Lower leg skin (tissue), 4 donors: ENCODE measurements around the gene OR13C9. TPM values are rescaled to one million over a fixed set of nuclear protein-coding genes. Genes with fewer than 3 reads are reported as not detected.

ENCODE experiments used
- DNase-seq, 2 donors: peaks; one replicate each; pipeline ENCODE4 v3.0.0-alpha.2; 2019; ENCODE audit warnings: low spot score in 2 of 2
- H3K4me3 ChIP-seq: fragments of 200-600 bp; sonication (generic); 2 replicates; pipeline ENCODE4 v1.5.1; 2017; ENCODE audit warnings: mild to moderate bottlenecking, low read depth; ENCODE audit not compliant: poor library complexity, severe bottlenecking
- POLR2A ChIP-seq, 2 donors: fragments of 450-650 bp; IDR thresholded peaks; one replicate each; pipeline ENCODE4 v1.6.1; 2016 to 2017; ENCODE audit warnings: antibody characterized with exemption in 2 of 2, mild to moderate bottlenecking in 1 of 2, moderate library complexity in 1 of 2
- WGBS, 2 donors: methylation state at CpG; one replicate each; pipeline ENCODE4 v1.1.5; 2018; 5-methylcytosine and 5-hydroxymethylcytosine counted together
- intact Hi-C: fragments of 100-400 bp; cut with DNase I; formaldehyde crosslinking; loops from one replicate; pipeline ENCODE4 v1.15.0; 2023; ENCODE audit warnings: low total_unique reads
- total RNA-seq, 4 donors: library from RNA; depleted of rRNA; stranded (reverse); fragments of >200 nt; gene quantifications; one replicate each; pipeline ENCODE4 v1.1.0, GENCODE V29; 2016
- TF ChIP-seq, protein P1 (sequence below), 3 donors: fragments of 450-650 bp; IDR thresholded peaks; one replicate each; pipeline ENCODE4 v1.5.1; 2016; ENCODE audit warnings: antibody characterized with exemption in 3 of 3, mild to moderate bottlenecking in 3 of 3, moderate library complexity in 2 of 3

OR13C9 gene
- total RNA-seq, 4 donors from 2014 or later = not detected

DNA sequence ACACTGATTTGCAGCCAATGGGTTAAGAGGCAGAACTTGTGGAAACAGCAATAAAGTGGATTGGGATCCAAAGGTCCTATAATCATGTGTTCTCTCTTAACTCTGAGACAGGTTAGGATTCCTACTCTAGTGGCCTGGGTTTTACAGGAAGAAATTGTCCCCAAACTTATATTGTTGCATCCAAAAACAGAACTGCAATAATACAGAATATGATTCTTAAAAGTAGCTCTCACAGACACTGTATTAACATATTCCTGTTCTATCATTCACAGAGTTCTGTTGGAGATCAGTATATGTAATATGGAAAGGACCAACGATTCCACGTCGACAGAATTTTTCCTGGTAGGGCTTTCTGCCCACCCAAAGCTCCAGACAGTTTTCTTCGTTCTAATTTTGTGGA, 49.1 kb downstream of the OR13C9 start, which contains the start of gene OR13C8:
TSS of gene OR13C8 (plus strand) at position 301 of the 400 bp plus-strand sequence. CDS start at position 301, 0 bp downstream.
- H3K4me3 ChIP-seq = no peak within 1 kb of the TSS
- intact Hi-C loops = no loop called here
- 89 to 95% methylated on average over 4 of the region's 4 CpGs for whole genome bisulfite sequencing, 2 donors
- TF ChIP-seq, protein P1, sequence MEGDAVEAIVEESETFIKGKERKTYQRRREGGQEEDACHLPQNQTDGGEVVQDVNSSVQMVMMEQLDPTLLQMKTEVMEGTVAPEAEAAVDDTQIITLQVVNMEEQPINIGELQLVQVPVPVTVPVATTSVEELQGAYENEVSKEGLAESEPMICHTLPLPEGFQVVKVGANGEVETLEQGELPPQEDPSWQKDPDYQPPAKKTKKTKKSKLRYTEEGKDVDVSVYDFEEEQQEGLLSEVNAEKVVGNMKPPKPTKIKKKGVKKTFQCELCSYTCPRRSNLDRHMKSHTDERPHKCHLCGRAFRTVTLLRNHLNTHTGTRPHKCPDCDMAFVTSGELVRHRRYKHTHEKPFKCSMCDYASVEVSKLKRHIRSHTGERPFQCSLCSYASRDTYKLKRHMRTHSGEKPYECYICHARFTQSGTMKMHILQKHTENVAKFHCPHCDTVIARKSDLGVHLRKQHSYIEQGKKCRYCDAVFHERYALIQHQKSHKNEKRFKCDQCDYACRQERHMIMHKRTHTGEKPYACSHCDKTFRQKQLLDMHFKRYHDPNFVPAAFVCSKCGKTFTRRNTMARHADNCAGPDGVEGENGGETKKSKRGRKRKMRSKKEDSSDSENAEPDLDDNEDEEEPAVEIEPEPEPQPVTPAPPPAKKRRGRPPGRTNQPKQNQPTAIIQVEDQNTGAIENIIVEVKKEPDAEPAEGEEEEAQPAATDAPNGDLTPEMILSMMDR (IDR thresholded peaks at IDR 0.05) = no peak
- TF ChIP-seq POLR2A (IDR thresholded peaks at IDR 0.05) = no peak
- DNase-seq = no peak

Other genes with a start within 250 kb of the OR13C9 start
- gene OR13F1, start 113.9 kb downstream of the OR13C9 start, total RNA-seq = not detected
- gene OR13C4, start 91.0 kb downstream of the OR13C9 start, total RNA-seq = not detected
- gene OR13C3, start 81.3 kb downstream of the OR13C9 start, total RNA-seq = not detected
- not detected for gene OR13C8, start 49.0 kb downstream of the OR13C9 start, total RNA-seq
- gene OR13C5, start 18.8 kb downstream of the OR13C9 start, total RNA-seq = not detected
- under 1 TPM in 1 of 4 donors, not detected in 3; 0.36 TPM for gene OR13C2, start 12.6 kb downstream of the OR13C9 start, total RNA-seq
- not detected for gene OR13D1, start 76.3 kb upstream of the OR13C9 start, total RNA-seq
- gene NIPSNAP3A, start 129.5 kb upstream of the OR13C9 start, total RNA-seq = 10 to 100 TPM; 22.0 to 30.1 (median 26.0) TPM
- gene NIPSNAP3B, start 145.9 kb upstream of the OR13C9 start, total RNA-seq = 1 to 10 TPM; 1.6 to 3.2 (median 1.9) TPM